Frontal cortex (tissue), 4 donors: ENCODE measurements around the gene HYDIN. TPM values are rescaled to one million over a fixed set of nuclear protein-coding genes. Genes with fewer than 3 reads are reported as not detected.
A peak's percentile ranks its signal among the peaks of the same experiment; 100 is the strongest.
"Not testable (repeated sequence)": the region's sequence is repeated elsewhere in the genome, so short reads cannot be mapped to it uniquely, and the experiment has no call there.

Source experiments
- DNase-seq, 2 donors: peaks; one replicate each; pipeline ENCODE4 v3.0.0; 2012; ENCODE audit warnings: low spot score in 2 of 2
- FAIRE-seq: peaks from 2 replicates; lab custom pipeline; 2012; peaks lifted over from hg19 to GRCh38; lab: Jason Lieb, UNC
- total RNA-seq: library from RNA; depleted of rRNA; stranded (reverse); fragments of >200 nt; gene quantifications from one replicate; pipeline ENCODE4 v1.2.3, GENCODE V29; 2014
- donor health status: control.
- donor health status: control.
- donor health status: control.

The HYDIN gene
- total RNA-seq, 1 donor from 2014 or later, result 19.2 TPM

DNA sequence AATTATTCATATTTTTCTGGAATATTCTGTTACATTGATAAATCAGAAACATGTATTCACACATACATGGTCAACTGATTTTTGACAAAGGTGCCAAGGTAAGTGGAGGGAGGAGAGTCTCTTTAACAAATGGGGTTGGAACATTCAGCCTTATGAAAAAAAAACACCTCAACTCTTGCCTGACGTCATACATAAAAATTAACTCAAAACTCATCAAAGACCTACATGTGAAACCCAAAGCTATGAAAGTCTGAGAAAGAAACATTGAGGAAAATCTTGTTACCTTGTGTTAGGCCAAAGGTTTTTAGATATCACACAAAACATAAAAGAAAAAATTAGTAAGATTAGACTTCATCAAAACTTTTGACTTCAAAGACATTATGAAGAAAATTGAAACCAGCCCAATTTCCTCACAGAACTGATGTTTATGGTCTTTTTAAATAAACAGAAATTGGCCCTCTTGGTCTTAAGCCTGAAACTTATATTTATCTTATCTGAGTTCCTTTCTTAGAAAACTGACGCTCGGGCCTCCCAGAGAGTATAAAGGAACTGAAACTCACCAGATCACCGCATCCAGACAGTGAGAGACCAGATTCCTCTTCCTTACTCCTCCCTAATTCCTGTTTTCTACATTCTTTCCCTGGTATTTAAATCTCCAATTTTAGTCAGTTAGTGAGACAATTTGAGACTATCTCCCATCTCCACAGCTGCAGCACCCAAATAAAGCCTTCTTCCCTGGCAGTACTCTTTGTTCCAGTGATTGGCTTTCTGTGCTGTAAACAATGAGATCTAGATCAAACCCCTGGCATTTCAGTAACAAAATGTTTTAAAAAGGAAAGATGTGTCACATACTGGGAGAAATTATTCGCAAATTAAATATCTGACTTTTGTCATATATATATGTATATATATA lies 4.0 kb downstream of the HYDIN start:
- DNase-seq, result no peak
- no peak for FAIRE-seq

DNA sequence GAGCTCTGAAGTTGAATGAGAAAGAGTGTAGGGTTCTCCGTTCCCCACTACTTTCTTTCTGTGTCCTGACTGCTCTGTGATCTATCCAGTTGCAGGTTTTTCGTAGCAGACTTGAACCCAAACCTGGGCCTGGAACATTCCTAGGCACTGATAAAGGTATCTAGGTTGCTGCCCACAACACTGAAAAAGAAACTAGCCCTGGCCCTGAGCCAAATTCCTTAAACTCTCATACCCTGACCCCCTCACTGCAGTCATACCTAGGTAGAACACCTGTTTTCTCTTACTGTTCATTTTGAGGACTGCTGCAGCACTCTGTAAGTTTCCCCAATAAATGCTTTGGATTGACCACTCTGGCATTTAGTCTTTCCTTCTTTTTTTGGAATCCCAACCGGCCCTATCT lies 5.4 kb downstream of the HYDIN start:
- DNase-seq, result no peak
- no peak for FAIRE-seq

DNA sequence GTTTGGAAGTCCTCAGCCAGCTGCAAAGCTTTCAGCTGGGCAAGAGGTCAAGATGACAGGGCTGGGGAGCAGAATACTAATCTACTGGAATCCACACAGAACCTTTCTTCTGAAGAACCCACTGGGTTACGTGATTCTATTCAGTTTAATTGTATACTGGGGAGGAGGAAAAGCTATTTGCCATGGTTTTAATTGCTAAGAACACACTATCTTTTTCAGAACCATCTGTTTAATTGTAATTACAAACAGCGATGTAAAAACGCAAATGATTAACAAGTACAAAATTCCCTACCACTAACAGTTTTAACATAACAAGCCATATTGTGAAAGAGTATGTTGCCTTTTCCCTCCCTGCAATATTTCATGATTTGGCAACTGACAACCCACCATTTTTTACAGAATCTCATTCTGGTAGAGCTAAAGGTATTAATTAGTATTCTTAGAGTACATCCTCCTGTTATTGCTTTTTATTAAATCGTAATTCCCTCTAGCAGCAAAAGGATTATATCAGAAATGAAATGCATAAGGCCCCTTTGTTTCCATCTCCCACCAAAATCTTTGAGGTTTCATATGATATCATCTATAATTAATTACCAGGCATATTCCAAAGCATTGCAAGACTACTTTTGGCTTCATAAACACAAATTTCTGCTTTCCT lies 12.1 kb downstream of the HYDIN start:
- DNase-seq, result no peak
- FAIRE-seq, result no peak

DNA sequence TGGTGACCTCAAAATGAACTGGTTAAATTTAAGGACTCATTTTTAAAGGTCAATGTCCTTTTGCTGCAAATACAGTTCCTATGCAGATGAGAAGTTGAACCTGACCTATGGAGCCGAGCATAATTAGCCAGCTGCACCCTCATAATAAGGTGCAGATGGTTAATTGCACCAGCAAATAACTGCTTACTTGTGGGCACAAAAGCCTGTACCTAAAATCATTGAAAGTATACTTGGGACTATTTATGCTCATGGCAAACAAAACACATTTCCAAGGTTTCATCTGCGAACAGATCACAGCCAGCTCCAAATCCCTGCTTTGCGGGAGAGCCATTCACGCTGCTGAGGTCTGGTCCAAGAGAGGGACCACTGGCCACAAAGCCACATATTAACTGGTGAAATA lies 13.0 kb downstream of the HYDIN start:
- DNase-seq (no peak), FAIRE-seq (no peak)

DNA sequence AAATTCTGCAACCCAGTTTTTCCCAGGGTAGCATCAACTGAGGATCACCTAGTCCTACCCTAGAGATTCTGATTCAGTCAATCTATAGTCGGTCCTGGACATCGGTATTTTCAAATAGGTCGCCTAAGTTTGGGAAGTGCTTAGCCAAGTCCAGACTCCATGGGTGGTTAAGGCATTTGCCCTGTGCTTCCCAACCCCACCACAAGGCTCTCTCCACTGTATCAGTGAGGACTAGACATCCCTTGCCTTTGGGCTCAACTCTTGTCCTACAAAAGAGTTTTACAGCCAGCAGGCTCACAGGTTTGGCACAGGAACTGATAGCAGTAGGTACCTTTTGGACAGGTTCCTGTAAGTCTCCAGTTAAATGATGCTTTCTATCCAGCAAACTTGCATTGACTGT lies 13.8 kb downstream of the HYDIN start:
- no peak for FAIRE-seq
- DNase-seq, result no peak

DNA sequence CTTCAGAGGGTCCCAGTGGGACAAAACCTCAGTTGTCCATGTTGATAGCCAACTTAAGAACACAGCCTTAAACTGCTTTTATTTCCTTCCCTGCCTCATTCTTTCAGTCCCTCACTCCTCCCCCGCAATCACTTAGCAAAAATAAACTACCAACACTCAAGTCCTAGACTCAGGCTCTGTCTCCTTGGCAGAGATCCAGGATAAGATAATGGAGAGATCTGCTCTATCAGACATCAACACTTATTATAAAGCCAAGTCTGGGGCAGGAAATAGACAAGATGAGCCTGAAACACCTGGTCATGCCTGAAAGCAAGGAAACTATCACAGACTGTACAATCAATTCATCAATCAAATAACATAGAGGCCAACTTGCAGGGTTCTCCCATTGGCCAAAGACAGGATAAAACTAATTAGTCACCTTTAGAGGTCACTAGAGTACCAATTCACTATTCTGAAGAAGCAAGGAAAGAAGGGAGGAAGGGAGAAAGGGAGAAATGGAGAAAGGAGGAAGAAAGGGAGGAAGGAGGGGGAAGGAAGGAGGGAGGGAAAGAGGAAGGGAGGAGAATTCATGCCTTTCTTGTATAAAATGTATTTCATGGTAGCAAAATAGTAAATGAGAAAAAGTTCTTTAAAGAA lies 15.7 kb downstream of the HYDIN start:
- DNase-seq (peak in 1 of 2 donors; percentile 6), FAIRE-seq (no peak)

DNA sequence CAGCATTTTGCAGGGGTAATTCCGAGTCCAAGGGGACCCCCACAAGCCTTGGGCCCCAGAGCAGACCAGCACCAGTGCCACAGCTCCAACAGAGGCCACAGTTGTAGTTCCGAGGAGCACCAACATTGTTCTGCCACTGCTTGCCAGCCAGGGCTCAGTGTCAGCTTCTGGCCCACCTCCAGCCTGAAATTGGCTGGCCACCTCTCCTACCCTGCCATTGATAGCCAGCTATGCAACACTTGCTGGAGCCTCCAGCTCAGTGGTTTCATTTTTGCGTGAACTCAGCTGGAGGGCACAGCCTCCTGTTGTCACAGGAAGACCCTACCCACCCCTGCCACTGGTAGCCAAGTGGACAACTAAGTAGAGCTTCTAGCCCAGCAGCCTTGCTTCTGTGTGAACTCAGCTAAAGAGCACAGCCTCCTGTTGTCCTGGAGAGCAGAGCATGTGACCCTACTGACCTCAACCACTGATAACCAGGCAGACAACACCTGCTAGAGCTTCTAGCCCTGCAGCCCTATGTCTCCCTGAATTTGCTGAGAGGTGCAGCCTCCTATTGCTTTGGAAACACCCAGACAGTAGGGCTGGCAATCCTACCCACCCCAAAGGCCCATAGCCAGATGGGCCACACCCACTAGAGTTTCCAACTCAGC lies 24.9 kb downstream of the HYDIN start:
- FAIRE-seq (no peak), DNase-seq (peak in 1 of 2 donors; percentile 4)

DNA sequence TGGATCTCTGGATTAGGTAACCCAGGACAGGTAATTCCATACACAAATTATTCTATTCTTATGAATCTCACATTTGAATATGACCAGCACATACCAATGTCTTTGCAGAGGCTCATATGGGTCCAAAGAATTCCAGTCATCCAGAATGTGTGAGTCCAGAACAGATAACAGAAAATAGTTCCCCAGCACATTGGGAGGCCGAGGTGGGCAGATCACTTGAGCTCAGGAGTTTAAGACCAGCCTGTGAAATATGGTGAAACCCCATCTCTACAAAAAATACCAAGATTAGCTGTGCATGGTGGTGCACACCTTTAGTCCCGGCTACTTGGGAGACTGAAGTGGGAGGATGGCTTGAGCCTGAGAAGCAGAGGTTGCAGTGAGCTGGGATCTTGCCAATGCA lies 26.9 kb downstream of the HYDIN start:
- FAIRE-seq (no peak), DNase-seq (no peak)

DNA sequence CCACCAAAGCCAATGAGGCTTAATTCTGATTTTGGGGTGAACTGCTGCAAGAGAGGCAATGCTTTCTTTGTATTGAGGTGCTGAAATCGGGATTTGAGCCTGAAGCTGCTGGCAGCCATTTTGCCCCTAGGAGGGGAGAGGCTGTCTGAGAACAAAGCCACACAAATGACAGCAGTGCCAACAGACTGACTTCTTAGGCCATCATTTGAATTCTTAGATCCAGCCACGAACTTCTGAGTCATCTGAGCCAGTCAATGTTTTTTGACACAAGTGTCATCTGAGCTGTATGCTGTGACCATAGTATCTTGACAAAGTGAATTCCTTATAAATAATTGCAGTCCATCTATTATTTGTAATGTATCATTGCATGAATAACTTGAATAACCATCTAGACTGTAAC lies 29.0 kb downstream of the HYDIN start:
- FAIRE-seq (no peak), DNase-seq (no peak)

DNA sequence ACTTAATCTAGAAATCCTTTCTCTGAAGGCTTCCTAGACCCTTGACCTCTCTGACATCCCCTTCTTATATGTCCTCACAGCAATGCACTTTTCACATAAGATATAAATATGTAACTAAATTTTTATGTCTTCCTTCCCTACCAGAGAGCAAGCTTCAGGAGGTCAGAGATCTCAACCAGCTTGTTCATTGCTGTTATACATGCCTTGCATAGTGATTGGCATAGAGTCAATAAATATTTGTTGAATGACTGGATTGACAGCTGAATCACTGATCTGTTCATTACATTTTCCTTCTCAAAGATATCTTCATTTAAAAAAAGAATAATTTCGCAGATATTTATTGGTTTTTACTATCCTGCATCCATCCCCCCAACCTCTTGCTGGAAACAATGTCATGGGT lies 29.5 kb downstream of the HYDIN start:
- FAIRE-seq (no peak), DNase-seq (no peak)

DNA sequence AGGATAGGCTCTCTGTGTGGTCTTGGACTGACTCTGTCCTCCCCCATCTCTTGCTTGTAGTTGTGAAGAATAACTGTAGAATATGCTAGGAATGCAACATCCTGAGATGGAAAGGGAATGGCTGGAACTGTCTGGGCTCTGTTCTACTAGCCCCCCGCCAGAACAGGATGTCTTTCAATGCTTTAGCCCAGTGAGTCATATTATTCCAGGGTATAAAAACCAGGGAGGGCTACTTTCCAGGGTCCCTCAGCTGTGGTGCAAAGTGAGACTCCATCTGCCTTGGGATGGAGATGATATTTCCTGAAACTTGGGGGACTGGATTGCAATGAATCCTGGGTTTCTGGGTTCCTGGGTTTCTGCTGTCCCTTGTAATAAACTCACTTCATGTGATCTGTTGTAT lies 32.1 kb downstream of the HYDIN start:
- DNase-seq, result no peak
- FAIRE-seq, result no peak

DNA sequence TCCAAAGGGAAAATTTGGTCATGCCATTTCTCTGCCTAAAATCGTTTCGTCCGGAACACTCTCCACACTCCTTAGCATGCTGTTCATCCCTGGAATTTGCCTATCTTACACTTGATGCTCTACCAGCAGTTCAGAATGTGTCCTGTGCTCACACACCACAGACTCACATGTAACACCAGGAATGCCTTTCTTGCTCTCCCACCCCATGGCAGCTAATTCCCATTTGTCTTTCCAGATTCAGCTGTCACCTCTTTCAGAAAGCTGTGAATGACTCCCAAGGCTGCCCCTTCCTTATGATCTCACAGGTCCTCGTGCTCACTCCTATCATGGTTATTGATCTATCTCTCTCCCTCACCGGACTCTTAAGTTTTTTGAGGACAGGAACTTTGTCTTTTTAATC lies 38.1 kb downstream of the HYDIN start:
- FAIRE-seq (no peak), DNase-seq (no peak)

DNA sequence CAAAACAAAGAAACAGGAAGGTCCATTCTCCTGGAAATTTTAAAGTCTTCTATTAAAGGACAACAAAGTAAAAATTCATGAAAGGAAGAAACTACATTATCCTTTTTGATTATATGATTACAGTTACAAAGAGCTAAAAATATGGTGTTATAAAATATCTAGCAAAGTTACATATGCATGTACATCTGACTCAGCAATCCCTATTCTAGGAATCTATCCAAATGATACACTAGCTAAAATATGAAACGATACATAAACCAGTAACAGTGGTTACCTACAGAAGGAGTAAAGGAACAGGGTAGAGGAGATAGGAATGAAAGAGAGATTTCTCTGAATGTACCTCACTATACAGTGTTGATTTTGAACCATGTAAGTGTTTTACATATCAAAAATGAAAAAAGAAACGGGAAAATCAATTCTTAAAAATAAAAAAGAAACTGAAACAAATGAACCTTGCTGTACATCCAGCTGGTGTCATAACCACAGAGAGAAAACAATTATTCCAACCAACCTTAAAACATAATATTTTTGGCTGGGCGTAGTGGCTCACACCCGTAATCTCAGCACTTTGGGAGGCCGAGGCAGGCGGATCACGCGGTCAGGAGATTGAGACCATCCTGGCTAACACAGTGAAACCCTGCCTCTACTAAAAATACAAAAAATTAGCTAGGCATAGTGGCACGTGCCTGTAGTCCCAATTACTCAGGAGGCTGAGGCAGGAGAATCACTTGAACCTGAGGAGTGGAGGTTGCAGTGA lies 41.4 kb downstream of the HYDIN start:
- FAIRE-seq (peak; percentile 50), DNase-seq (no peak)

DNA sequence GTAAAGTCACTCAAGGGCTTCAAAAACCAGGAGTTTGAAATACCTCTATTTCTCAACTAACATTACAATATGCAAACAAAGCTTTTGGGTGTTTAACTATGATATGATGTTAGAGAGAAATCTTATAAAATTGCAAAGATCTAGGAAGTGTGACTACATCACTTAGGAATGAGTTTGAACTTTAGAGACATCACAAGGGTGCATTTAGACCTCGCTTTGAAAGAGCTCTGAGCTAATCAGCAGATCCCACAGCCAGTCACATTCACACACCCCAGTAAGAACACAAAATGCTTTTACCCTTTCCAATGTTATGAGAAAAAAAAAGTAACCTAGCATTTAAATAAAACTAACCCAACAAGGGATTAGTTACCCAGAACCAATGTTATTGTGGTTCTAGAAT lies 45.2 kb downstream of the HYDIN start:
- FAIRE-seq (no peak), DNase-seq (no peak)

DNA sequence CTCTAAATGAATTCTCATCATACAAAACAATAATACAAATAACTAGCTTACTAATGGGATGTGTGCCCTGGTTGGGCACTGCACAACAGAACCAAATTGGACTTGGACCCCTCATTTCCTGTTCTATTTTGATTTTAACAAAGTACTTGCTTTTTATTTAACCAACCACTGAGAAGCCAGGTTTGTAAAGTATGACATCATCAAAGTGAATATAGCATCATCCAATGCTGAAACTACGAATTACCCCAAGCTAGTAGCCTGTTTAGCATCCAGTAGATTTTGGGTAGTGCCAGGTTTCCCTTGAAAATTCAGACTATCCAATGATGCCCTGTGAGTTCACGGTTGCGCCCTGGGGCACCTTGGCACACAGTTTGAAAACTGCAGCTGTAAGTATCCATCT lies 51.0 kb downstream of the HYDIN start:
- no peak for FAIRE-seq

DNA sequence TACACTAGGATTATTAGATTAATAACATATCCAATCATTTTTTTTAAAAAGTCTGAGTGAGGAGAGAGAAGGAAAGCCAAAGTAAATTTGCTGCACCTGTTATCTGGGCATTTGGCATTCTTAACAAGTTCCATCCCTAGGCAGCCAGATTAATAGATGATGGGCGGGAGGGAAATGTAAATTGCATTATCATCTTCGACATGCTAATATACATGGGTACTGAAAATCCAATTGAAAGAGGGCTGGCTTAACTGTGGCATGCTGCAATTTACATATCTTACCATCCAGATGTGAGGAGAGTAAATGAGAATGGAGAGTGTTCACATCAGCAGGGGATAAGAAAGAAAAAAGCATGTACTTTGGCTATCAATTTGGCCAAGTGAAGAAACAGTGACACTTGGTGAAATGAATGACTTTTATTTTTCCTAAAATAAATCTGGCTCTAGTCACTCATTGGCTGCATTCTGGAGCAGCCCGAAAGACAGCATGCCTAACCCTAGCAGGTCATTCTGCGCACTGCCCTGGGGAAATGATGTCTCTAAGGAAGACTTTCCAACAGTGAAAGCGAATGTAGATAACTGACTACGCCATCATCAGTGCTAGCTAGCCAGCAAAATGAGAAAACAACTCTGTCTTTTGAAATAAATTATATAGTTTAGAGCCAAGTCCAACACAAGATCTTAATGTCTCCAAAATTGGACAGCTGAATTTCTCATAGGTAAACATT lies 57.9 kb downstream of the HYDIN start:
- FAIRE-seq (no peak), DNase-seq (no peak)

More for the DNA sequence above, 51.0 kb downstream of the HYDIN start:
- DNase-seq, result no peak

DNA sequence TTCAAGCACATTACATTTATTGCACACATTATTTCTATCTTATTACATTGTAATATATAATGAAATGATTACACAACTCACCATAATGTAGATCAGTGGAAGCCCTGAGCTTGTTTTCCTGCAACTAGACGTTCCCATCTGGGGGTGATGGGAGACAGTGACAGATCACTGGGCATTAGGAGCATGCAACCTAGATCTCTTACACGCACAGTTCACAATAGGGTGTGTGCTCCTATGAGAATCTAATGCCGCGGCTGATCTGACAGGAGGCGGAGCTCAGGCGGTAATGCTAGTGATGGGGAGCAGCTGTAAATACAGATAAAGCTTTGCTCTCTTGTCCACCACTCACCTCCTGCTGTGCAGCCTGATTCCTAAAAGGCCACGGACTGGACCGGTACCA lies 69.5 kb downstream of the HYDIN start:
- not testable (repeated sequence) for DNase-seq, FAIRE-seq

DNA sequence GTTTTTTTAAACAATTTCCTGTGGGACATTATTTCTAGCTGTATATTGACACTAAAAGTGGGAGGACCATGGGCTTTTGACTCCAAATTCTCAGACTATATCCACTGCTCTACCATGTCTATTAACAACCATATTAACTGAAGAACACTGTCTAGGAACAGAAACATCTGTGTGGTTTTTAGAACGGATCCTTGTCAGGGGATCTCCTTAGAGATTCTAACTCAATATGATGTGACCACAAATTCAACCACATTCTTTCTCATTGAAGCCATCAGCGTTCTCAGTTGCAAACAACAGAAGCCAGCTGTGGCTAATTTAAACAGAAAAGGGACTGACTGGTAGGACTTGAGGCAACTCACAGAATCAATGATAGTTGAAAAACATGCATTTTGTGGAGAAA lies 73.2 kb downstream of the HYDIN start:
- FAIRE-seq, DNase-seq: not testable (repeated sequence)

DNA sequence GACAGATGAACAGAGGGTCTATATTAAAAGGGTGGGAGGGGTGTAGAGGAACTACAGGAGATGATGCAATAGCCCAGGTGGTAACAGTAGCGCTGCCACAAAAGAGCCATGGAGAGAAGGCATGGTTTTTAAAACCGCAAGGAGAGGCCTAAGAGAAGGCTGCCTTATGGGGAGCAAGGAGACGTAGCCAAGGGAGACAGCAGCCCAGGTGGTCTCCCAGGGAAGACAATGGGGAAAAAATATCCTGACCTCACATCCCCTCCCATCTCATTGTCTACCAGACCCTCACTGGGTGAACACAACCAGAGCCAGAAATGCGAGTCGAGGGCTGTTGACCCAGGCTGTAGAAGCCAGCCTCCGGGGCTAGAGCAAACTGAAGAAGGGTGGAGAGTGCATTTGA lies 77.2 kb downstream of the HYDIN start:
- FAIRE-seq, DNase-seq: not testable (repeated sequence)
